Measurements from ENCODE around the gene UQCRHL.

DNA sequence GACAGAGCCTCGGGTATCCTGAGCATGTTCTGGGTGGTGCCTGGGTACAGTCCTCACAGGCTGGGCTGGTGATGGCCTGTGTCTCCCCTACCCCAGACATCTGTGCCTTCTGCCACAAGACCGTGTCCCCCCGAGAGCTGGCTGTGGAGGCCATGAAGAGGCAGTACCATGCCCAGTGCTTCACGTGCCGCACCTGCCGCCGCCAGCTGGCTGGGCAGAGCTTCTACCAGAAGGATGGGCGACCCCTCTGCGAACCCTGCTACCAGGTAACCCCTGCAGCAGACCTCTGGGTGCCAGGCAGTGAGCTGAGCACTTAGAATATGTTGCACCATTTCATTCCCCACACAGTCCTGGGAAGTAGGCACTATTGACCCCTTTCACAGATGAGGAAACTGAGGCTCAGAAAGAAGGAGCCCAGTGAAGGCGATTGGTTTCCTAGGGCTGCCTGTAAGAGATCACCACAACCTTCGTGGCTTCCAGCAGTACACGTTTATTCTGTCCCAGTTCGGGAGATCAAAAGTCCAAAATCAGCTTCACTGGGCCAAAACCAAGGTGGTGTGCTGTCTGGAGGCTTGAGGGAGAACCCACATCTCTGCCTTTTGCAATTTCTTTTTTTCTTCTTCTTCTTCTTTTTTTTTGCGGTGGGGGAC lies 37.0 kb downstream of the UQCRHL start:
- no peak for TF ChIP-seq EZH2 (IDR thresholded peaks at IDR 0.05; ENCODE audit: borderline replicate concordance, low read depth, low read length, severe bottlenecking)
- TF ChIP-seq, protein P1, sequence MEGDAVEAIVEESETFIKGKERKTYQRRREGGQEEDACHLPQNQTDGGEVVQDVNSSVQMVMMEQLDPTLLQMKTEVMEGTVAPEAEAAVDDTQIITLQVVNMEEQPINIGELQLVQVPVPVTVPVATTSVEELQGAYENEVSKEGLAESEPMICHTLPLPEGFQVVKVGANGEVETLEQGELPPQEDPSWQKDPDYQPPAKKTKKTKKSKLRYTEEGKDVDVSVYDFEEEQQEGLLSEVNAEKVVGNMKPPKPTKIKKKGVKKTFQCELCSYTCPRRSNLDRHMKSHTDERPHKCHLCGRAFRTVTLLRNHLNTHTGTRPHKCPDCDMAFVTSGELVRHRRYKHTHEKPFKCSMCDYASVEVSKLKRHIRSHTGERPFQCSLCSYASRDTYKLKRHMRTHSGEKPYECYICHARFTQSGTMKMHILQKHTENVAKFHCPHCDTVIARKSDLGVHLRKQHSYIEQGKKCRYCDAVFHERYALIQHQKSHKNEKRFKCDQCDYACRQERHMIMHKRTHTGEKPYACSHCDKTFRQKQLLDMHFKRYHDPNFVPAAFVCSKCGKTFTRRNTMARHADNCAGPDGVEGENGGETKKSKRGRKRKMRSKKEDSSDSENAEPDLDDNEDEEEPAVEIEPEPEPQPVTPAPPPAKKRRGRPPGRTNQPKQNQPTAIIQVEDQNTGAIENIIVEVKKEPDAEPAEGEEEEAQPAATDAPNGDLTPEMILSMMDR (IDR thresholded peaks at IDR 0.05; ENCODE audit: borderline replicate concordance, extremely low read depth, low read length, poor library complexity, severe bottlenecking): no peak

All from DND-41 (cell line).